GM12891 (cell line): Measurements from ENCODE around the gene COX11.

Experiments
- POLR2A ChIP-seq: IDR thresholded peaks from 2 replicates; pipeline ENCODE4 v1.6.1; 2011; ENCODE audit warnings: low read depth, low read length, control low read depth
- POLR2AphosphoS5 ChIP-seq: IDR thresholded peaks from 2 replicates; pipeline ENCODE4 v1.6.1; 2011; ENCODE audit warnings: low read depth, low read length, control low read depth
- POU2F2 ChIP-seq: IDR thresholded peaks from 2 replicates; pipeline ENCODE4 v1.6.1; 2011; ENCODE audit warnings: low read depth, mild to moderate bottlenecking, control low read depth, low read length, moderate library complexity

DNA sequence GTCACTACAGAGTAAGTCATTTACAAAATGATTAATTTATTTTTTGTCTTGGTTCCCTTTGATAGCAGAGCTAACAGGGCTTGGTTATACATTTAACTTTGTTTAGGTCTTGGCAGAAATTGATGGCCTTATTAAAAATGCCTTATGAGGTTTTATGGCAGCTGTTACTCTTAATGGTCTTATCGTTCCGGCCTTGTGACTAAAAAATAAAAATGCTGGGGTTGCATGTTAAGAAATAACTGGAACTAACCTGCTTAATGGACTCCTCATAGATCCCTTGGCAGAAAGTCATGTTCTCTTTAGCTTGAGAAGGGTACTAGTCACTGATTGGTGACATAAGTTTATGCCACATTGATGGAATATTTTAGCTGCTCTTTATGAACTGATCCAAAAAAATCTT lies 18.3 kb downstream of the COX11 start:
- TF ChIP-seq POU2F2 (no peak), POLR2A (no peak), POLR2AphosphoS5 (no peak)
